Measurements from ENCODE around the gene KCNA1.

GRCh38 chr12:4909410-4909733, 333 bp upstream of the KCNA1 start:
- TF ChIP-seq POLR2A (IDR thresholded peaks at IDR 0.05), result no peak
- no peak for TF ChIP-seq CTCF (IDR thresholded peaks at IDR 0.05)

Data from thyroid gland (tissue), 4 donors.